GM18526 (cell line): Measurements from ENCODE around the gene NTM.

Experiments
- POLR2A ChIP-seq: IDR thresholded peaks from 3 replicates; pipeline ENCODE4 v1.6.1; 2011; ENCODE audit not compliant: insufficient read length; ENCODE audit errors: extremely low read depth

NTM gene

DNA sequence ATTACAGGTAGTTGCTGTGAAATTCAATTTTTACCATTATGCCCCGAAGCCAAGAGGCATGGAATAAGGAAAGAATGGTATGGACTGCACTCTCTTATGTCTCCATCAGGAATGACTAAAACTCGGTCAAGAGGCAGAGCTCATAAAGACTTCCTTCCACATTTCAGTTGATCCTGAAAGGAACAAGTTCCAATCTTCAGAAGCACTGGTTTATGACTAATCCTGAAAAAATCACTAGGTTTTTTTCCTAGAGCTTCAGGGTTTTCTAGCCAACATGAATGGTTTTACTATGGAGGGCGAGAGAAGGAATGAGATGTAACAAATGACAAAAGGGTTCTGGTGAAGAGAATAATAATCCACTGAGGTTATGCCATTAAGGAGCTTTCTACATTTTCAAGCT lies 832.2 kb downstream of the NTM start:
- TF ChIP-seq POLR2A: no peak

GRCh38 chr11:132205006-132205405 lies 834.6 kb downstream of the NTM start:
- no peak for TF ChIP-seq POLR2A

- TF ChIP-seq POLR2A: no peak
Measured at GRCh38 chr11:132205496-132205895, 835.1 kb downstream of the NTM start.

- TF ChIP-seq POLR2A: no peak
Measured at GRCh38 chr11:132206993-132207392, 836.6 kb downstream of the NTM start.

GRCh38 chr11:132208477-132209055 lies 838.2 kb downstream of the NTM start:
- no peak for TF ChIP-seq POLR2A

GRCh38 chr11:132211479-132211878 lies 841.1 kb downstream of the NTM start:
- no peak for TF ChIP-seq POLR2A

- TF ChIP-seq POLR2A: no peak
Measured at GRCh38 chr11:132217856-132218255, 847.4 kb downstream of the NTM start.

GRCh38 chr11:132220474-132220873 lies 850.1 kb downstream of the NTM start:
- TF ChIP-seq POLR2A: no peak

GRCh38 chr11:132222345-132222744 lies 851.9 kb downstream of the NTM start:
- TF ChIP-seq POLR2A: no peak

- no peak for TF ChIP-seq POLR2A
Measured at GRCh38 chr11:132226522-132226921, 856.1 kb downstream of the NTM start.

- no peak for TF ChIP-seq POLR2A
Measured at GRCh38 chr11:132228746-132229325, 858.4 kb downstream of the NTM start.

DNA sequence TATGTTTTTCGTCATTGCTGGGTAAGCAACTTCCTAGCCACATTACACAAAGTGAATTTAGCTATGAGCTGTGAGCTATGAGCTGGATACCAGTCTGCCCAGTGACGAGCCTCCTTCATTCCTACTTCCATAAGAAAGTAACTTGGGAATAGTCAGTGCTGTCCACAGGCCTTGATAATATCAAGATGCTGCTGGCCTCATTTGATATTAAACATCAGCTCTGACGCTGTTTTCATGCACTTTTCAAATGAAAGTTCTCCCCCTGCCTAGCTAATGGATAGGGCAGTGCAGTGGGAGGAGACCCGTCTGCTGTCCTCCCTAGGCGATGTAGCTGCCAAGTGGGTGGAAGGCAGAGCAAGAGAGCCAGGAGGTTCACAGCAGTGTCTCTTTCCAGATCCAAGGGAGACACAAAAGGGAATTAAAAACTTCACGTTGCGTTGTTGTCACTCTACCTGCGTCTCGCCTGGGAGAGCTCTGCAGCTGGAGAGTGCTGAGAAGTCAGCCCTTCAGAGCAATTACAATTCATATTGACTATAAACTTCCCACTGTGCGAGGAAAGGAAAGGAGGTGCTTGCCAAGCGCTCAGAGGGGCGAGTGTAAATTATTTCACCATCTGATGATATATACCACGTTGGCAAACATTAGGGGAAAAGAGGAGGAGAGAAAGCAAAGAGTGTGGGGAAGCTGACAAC lies 861.4 kb downstream of the NTM start:
- no peak for TF ChIP-seq POLR2A

- TF ChIP-seq POLR2A: no peak
Measured at GRCh38 chr11:132234878-132235277, 864.5 kb downstream of the NTM start.

DNA sequence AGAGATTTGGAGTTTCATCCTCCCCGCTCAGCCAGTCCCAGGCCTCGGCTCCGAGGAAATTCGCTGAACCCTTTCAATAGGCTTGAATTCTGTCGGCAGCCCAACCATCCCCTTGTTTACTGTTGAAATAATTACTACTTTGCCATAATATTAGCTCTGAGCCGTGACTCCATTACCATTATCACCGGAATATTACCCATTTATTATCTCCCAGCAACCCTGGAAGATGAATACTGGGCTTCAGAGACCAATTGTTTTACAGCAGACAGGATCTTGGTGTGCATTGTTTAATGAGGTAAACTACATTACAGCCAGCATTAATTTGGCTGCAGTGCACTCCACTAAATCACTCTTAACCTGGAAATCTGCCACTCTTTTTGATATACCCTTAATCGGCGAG lies 867.4 kb downstream of the NTM start:
- no peak for TF ChIP-seq POLR2A

GRCh38 chr11:132238331-132238866 lies 868.0 kb downstream of the NTM start:
- no peak for TF ChIP-seq POLR2A

DNA sequence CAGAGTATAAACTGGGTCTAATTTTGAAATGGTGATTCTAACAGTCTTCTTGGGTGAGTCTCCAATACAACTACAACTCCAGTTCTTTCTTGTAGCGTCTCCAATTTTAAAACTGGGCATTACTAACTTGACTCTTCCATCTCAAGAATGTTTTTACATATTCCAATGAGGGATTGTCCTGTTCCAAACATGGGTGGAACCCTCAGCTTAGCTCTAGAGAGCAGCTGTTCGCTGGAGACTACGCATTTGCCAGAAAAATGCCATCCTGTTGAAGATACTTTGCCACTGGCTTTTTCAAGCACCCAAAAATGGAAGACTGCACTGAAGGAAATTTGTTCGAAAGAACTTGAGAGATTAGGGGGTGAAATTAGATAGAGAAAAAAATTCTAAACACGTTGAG lies 870.0 kb downstream of the NTM start:
- TF ChIP-seq POLR2A: no peak
